GM23248 (cell line): Measurements from ENCODE around the gene PDIA5. TPM values are rescaled to one million over a fixed set of nuclear protein-coding genes. Genes with fewer than 3 reads are reported as not detected.

ENCODE experiments used
- DNase-seq: peaks from one replicate; pipeline ENCODE4 v3.0.0-alpha.2; 2015
- H2AFZ ChIP-seq: fragments of 200-600 bp; sonication (generic); 2 replicates; pipeline ENCODE4 v1.6.1; 2016; ENCODE audit warnings: antibody characterized with exemption
- H3F3A ChIP-seq: fragments of 200-600 bp; sonication (generic); 2 replicates; pipeline ENCODE4 v1.6.1; 2016; ENCODE audit warnings: mild to moderate bottlenecking, antibody characterized with exemption, mixed run types; ENCODE audit not compliant: insufficient read depth
- H3K27ac ChIP-seq: fragments of 200-600 bp; sonication (generic); 2 replicates; pipeline ENCODE4 v1.5.1; 2016; ENCODE audit warnings: mild to moderate bottlenecking
- H3K27me3 ChIP-seq: fragments of 200-600 bp; sonication (generic); replicated peaks from 2 replicates; pipeline ENCODE4 v1.6.1; 2016; ENCODE audit warnings: mild to moderate bottlenecking; ENCODE audit not compliant: insufficient read depth
- H3K36me3 ChIP-seq: fragments of 200-600 bp; sonication (generic); 2 replicates; pipeline ENCODE4 v1.6.1; 2016; ENCODE audit warnings: low read depth, mild to moderate bottlenecking
- H3K4me1 ChIP-seq: fragments of 200-600 bp; sonication (generic); 2 replicates; pipeline ENCODE4 v1.6.1; 2016; ENCODE audit warnings: mild to moderate bottlenecking; ENCODE audit not compliant: insufficient read depth
- H3K4me2 ChIP-seq: fragments of 200-600 bp; sonication (generic); one replicate; pipeline ENCODE4 v1.6.1; 2016; ENCODE audit warnings: mild to moderate bottlenecking; ENCODE audit not compliant: unreplicated experiment
- H3K4me3 ChIP-seq: fragments of 200-600 bp; sonication (generic); 2 replicates; pipeline ENCODE4 v1.5.1; 2016; ENCODE audit warnings: mild to moderate bottlenecking
- H3K79me2 ChIP-seq: fragments of 200-600 bp; sonication (generic); 2 replicates; pipeline ENCODE4 v1.6.1; 2016; ENCODE audit warnings: mild to moderate bottlenecking; ENCODE audit not compliant: insufficient read depth
- H3K9ac ChIP-seq: fragments of 200-600 bp; sonication (generic); 2 replicates; pipeline ENCODE4 v1.6.1; 2016; ENCODE audit warnings: mild to moderate bottlenecking
- H3K9me2 ChIP-seq: fragments of 200-600 bp; sonication (generic); 2 replicates; pipeline ENCODE4 v1.6.1; 2016; ENCODE audit warnings: mixed run types, mild to moderate bottlenecking, moderate library complexity; ENCODE audit not compliant: insufficient read depth
- H3K9me3 ChIP-seq: fragments of 200-600 bp; sonication (generic); one replicate; pipeline ENCODE4 v1.6.1; 2017; ENCODE audit warnings: low read depth
- H4K20me1 ChIP-seq: fragments of 200-600 bp; sonication (generic); 2 replicates; pipeline ENCODE4 v1.6.0; 2016; ENCODE audit not compliant: insufficient read depth
- EZH2 ChIP-seq: fragments of 200-600 bp; sonication (generic); IDR thresholded peaks from 2 replicates; pipeline ENCODE4 v1.6.1; 2018; ENCODE audit warnings: antibody characterized with exemption, mild to moderate bottlenecking; ENCODE audit not compliant: insufficient read depth, poor library complexity, severe bottlenecking
- EZH2phosphoT487 ChIP-seq: fragments of 200-600 bp; sonication (generic); IDR thresholded peaks from 2 replicates; pipeline ENCODE4 v1.6.1; 2018; ENCODE audit warnings: antibody characterized with exemption, moderate library complexity, mild to moderate bottlenecking, low read depth; ENCODE audit not compliant: insufficient read depth
- WGBS, 2 experiments: methylation state at CpG; one replicate each; pipeline ENCODE4 v1.1.6; 2015 to 2017; ENCODE audit warnings: low lambda C conversion rate in 2 of 2, low coverage in 1 of 2; ENCODE audit errors: missing lambda C conversion rate in 2 of 2; 5-methylcytosine and 5-hydroxymethylcytosine counted together
- in situ Hi-C: fragments of 300-500 bp; cut with MboI; formaldehyde crosslinking; loops from 2 replicates; pipeline ENCODE4 v1.15.0; 2020
- polyA plus RNA-seq: library from polyadenylated mRNA; unstranded; fragments of >200 nt; fragmentation: Nextera tagmentation; extraction: Ambion mirVana; gene quantifications from 2 replicates; pipeline ENCODE4 v1.2.1, GENCODE V29; 2016
- total RNA-seq: library from RNA; depleted of rRNA; stranded (reverse); fragments of >200 nt; shearing (Covaris generic); gene quantifications from 2 replicates; pipeline ENCODE4 v1.2.3, GENCODE V29; 2014

PDIA5 gene
- total and polyA plus RNA-seq, 2 experiments from 2014 or later, result 49.1 to 57.3 TPM

DNA sequence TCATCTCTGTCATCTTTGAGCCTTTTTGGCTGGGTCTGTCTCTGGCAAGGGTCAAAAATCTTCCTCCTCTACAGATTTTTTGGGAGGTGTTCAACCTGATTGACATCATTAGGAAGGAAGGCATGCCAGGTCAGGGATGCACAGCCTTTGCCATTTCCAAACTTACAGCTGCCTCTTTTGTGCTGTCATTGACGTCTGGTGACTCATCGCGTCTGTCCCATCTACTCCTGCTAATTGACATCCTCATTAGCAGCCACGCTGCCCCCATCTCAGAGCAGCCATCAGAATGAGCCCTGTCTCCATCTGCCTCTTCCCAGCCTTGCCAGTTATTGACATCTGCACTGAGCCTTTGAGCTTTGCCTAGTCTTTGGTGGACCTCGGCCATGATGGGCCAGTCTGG is 53.0 kb downstream of the PDIA5 start:
- Histone ChIP-seq H4K20me1 (no peaks in the 10 kb centered on the region), H3K9ac (no peak overlapping the region), H3K4me3 (no peak overlapping the region), H3K9me3 (no peaks in the 10 kb centered on the region), H3K27ac (no peak overlapping the region), H3K4me2 (no peak overlapping the region), H3K9me2 (no peaks in the 10 kb centered on the region), H3K36me3 (peaks cover 8% of the 10 kb centered on the region; the same call in 1 of the 2 replicates), H3K4me1 (peaks cover 14% of the 10 kb centered on the region), H2AFZ (no peak overlapping the region), H3K79me2 (no peaks in the 10 kb centered on the region), H3K27me3 (no peaks in the 10 kb centered on the region), H3F3A (peaks cover 22% of the 10 kb centered on the region)
- TF ChIP-seq EZH2 (no peak), EZH2phosphoT487 (no peak)
- 79 to 81% methylated on average over 5 of the region's 5 CpGs for WGBS, 2 experiments
- in situ Hi-C loops, result no loop called here
- no peak for DNase-seq

DNA sequence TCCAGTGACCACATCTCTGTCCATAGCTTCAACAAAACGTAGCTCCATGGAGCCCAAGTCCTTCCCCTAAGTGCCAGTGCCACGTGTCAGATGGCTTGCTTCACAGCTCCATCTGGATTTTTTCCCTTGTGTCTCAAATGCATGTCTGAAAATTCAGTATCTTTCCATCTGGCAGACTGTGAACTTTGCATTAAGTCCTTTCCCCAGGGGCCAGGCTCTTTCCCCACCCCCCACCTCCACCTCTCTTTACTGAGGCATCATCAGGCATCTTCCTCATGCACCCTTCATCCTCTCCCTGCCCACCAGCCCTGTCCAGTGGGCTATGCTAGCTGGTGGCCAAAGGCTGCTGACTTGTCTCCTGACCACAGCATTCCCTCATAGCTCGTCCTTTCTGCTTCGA is 53.7 kb downstream of the PDIA5 start:
- Histone ChIP-seq H3K4me3 (no peak overlapping the region), H3K27ac (no peak overlapping the region), H3K9ac (no peak overlapping the region), H3K4me1 (peaks cover 14% of the 10 kb centered on the region), H3F3A (peaks cover 22% of the 10 kb centered on the region), H3K27me3 (no peaks in the 10 kb centered on the region), H3K9me3 (no peaks in the 10 kb centered on the region), H3K9me2 (no peaks in the 10 kb centered on the region), H4K20me1 (no peaks in the 10 kb centered on the region), H3K36me3 (peaks cover 14% of the 10 kb centered on the region; the same call in 1 of the 2 replicates), H3K79me2 (no peaks in the 10 kb centered on the region), H2AFZ (no peak overlapping the region), H3K4me2 (no peak overlapping the region)
- in situ Hi-C loops, result no loop called here
- no peak for DNase-seq
- TF ChIP-seq EZH2, result no peak
- no peak for TF ChIP-seq EZH2phosphoT487
- WGBS, 2 experiments, result 95 to 96% methylated on average over 4 of the region's 4 CpGs

DNA sequence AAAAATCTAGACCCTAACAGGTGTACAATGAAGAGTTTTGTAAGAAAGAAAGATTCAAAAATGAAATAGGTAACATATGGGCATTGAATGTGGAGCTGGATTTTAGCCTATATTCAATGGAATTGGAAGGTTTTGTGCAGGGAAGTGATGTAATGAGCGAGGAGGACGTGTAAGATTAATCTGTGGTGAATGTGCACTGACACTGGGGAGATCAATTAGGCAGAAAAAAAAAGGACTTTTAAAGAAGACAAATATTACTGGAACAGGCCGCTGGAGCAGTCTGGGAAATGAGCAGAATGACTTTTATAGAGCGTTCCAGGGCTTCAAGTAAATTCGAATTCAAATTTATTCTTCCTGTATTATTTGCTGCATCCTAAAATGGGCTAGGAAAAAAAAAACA is 55.2 kb downstream of the PDIA5 start:
- no peak for DNase-seq
- Histone ChIP-seq H3K4me1 (peaks cover 14% of the 10 kb centered on the region), H3K4me2 (no peak overlapping the region), H4K20me1 (no peaks in the 10 kb centered on the region), H3K36me3 (peaks cover 14% of the 10 kb centered on the region; the same call in 1 of the 2 replicates), H3K4me3 (no peak overlapping the region), H3K9ac (no peak overlapping the region), H2AFZ (no peak overlapping the region), H3K9me2 (no peaks in the 10 kb centered on the region), H3K9me3 (no peaks in the 10 kb centered on the region), H3K27me3 (no peaks in the 10 kb centered on the region), H3K79me2 (peaks cover 8% of the 10 kb centered on the region; the same call in 1 of the 2 replicates), H3F3A (peaks cover 22% of the 10 kb centered on the region), H3K27ac (peak overlapping the region; percentile 65)
- WGBS, 2 experiments, result 71 to 73% methylated on average over 5 of the region's 5 CpGs
- TF ChIP-seq EZH2 (no peak), EZH2phosphoT487 (no peak)
- in situ Hi-C loops, result no loop called here

DNA sequence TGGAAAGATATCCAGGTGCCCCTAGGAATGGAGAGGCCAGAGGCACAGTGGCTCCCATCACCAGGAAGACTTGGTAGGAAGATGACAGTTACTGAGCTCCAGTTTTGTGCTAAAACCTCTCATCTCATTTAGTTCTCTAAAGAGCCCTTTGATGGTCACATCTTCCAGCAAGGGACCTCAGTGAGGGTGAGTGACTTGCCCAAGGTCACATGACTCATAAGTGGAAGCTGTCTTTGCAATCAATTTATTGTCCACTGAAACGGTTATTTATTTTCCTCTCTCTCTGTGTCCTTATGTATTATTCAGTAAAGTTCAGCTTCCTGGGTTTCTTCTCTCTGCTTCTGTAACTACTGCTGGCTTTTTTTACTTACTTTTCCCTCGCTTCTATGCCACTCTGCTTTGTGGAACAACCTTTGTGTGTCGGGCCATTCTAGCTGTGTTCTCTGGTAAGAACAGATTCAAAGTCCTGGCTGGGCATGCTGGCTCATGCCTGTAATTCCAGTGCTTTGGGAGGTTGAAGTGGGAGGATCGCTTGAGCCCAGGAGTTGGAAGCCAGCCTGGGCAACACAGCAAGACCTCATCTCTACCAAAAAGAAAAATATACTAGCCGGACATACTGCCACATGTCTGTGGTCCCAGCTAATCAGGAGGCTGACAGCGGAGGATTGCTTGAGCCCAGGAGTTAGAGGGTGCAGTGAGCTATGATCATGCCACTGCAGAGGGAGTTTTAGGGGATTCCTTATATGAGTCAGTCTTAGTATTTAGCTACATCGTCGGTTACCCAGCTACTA is 55.9 kb downstream of the PDIA5 start:
- 35 to 36% methylated on average over 8 of the region's 8 CpGs for WGBS, 2 experiments
- in situ Hi-C loops, result no loop called here
- H3K36me3 ChIP-seq, result peaks cover 14% of the 10 kb centered on the region; the same call in 1 of the 2 replicates
- DNase-seq, result peak; percentile 49
- peaks cover 22% of the 10 kb centered on the region for H3F3A ChIP-seq
- H3K27me3 ChIP-seq, result no peaks in the 10 kb centered on the region
- no peaks in the 10 kb centered on the region for H3K9me2 ChIP-seq
- H3K79me2 ChIP-seq, result peaks cover 8% of the 10 kb centered on the region; the same call in 1 of the 2 replicates
- H4K20me1 ChIP-seq, result no peaks in the 10 kb centered on the region
- no peak overlapping the region for H3K4me3 ChIP-seq
- H3K9ac ChIP-seq, result peak overlapping the region; percentile 20; the same call in 1 of the 2 replicates
- H3K4me2 ChIP-seq, result peak overlapping the region; percentile 1
- peak overlapping the region; percentile 65 for H3K27ac ChIP-seq
- TF ChIP-seq EZH2phosphoT487, result no peak
- TF ChIP-seq EZH2, result no peak
- peaks cover 14% of the 10 kb centered on the region for H3K4me1 ChIP-seq
- H3K9me3 ChIP-seq, result no peaks in the 10 kb centered on the region
- no peak overlapping the region for H2AFZ ChIP-seq
